Caco-2 (cell line): Measurements from ENCODE around the gene ABCC10. TPM values are rescaled to one million over a fixed set of nuclear protein-coding genes. Genes with fewer than 3 reads are reported as not detected.
"Not testable (repeated sequence)": the region's sequence is repeated elsewhere in the genome, so short reads cannot be mapped to it uniquely, and the experiment has no call there.

ENCODE experiments used
- BruUV-seq: library from RNA; stranded (reverse); fragments of 400-500 nt; replicated peaks from 2 replicates; lab custom pipeline; 2021; lab: Mats Ljungman, UMichigan
- CTCF ChIA-PET: fragments of 300-600 bp; sonication (Branson Sonifier 250); formaldehyde crosslinking; loops from one replicate; lab custom pipeline; 2022; ENCODE audit warnings: antibody characterized with exemption; lab: Charles Lee
- POLR2A ChIA-PET: fragments of 300-600 bp; sonication (Branson Sonifier 250); formaldehyde crosslinking; loops from one replicate; lab custom pipeline; 2022; ENCODE audit warnings: antibody characterized with exemption; lab: Charles Lee
- DNase-seq, 2 experiments: peaks; one replicate each; pipeline versions ENCODE4 v3.0.0 to v3.0.0-alpha.2; 2020 to 2022
- H3K27me3 ChIP-seq: replicated peaks from 2 replicates; pipeline ENCODE4 v1.6.0; 2011; ENCODE audit warnings: low read length; ENCODE audit not compliant: control insufficient read depth, insufficient read depth
- H3K36me3 ChIP-seq: 2 replicates; pipeline ENCODE4 v1.5.1; 2011; ENCODE audit warnings: low read length; ENCODE audit not compliant: control insufficient read depth, insufficient read depth
- H3K4me1 ChIP-seq: fragments of 250-450 bp; sonication (Bioruptor Pico); 2 replicates; pipeline ENCODE4 v1.5.1; 2020; ENCODE audit warnings: mild to moderate bottlenecking
- H3K4me3 ChIP-seq: 2 replicates; pipeline ENCODE4 v1.5.1; 2011; ENCODE audit warnings: low read depth, mild to moderate bottlenecking, control low read depth, low read length
- H3K9me3 ChIP-seq: fragments of 250-450 bp; sonication (Bioruptor Pico); 2 replicates; pipeline ENCODE4 v1.5.1; 2020; ENCODE audit warnings: mild to moderate bottlenecking, moderate library complexity
- H3K27ac Mint-ChIP-seq: one replicate; pipeline ENCODE4 v1.8.0; 2022; ENCODE audit warnings: mixed read lengths; ENCODE audit not compliant: unreplicated experiment
- H3K27me3 Mint-ChIP-seq: one replicate; pipeline ENCODE4 v1.8.0; 2022; ENCODE audit warnings: mixed read lengths; ENCODE audit not compliant: insufficient read depth, unreplicated experiment
- H3K36me3 Mint-ChIP-seq: one replicate; pipeline ENCODE4 v1.8.0; 2022; ENCODE audit warnings: mild to moderate bottlenecking, mixed read lengths; ENCODE audit not compliant: insufficient read depth, unreplicated experiment
- H3K4me1 Mint-ChIP-seq: one replicate; pipeline ENCODE4 v1.8.0; 2022; ENCODE audit warnings: low read depth, mixed read lengths; ENCODE audit not compliant: unreplicated experiment
- H3K4me3 Mint-ChIP-seq: one replicate; pipeline ENCODE4 v1.8.0; 2022; ENCODE audit warnings: mild to moderate bottlenecking, moderate library complexity, mixed read lengths; ENCODE audit not compliant: unreplicated experiment
- H3K9me3 Mint-ChIP-seq: one replicate; pipeline ENCODE4 v1.8.0; 2022; ENCODE audit warnings: mixed read lengths; ENCODE audit not compliant: unreplicated experiment
- intact Hi-C: fragments of 100-400 bp; cut with micrococcal nuclease; formaldehyde crosslinking; loops from one replicate; pipeline ENCODE4 v1.10.0; 2022; ENCODE audit not compliant: unreplicated experiment
- total RNA-seq: library from RNA; stranded (reverse); gene quantifications from 2 replicates; pipeline ENCODE4 v1.2.3, GENCODE V29; 2022
- TF ChIP-seq, protein P1 (sequence below), 2 experiments: fragments of 200-600 bp in 1 of 2; IDR thresholded peaks; 1 replicate in 1 of 2; 2 replicates in 1 of 2; pipeline versions ENCODE4 v1.5.1 to v1.8.0; 2011 to 2022; ENCODE audit warnings: antibody characterized with exemption in 1 of 2, control low read depth in 1 of 2, inconsistent platforms in 1 of 2, low read depth in 1 of 2, low read length in 1 of 2, mild to moderate bottlenecking in 1 of 2, moderate library complexity in 1 of 2; ENCODE audit not compliant: insufficient read depth in 1 of 2, severe bottlenecking in 1 of 2, unreplicated experiment in 1 of 2

Gene ABCC10
- total RNA-seq, 1 experiment from 2014 or later: 40.1 TPM

- CTCF ChIA-PET: interaction anchor here (1.7 kb wide), 1 partner anchor 32 kb away, joined by 3 read pairs; no protein-coding TSS in a partner anchor
- DNase-seq: no peak
- POLR2A ChIA-PET: no interaction called here
- Mint-ChIP-seq H3K9me3 (no peaks in the 10 kb centered on the region), H3K27ac (no peak overlapping the region), H3K27me3 (peaks cover 11% of the 10 kb centered on the region), H3K4me3 (no peak overlapping the region), H3K36me3 (no peaks in the 10 kb centered on the region), H3K4me1 (no peaks in the 10 kb centered on the region)
- no TSS peak for BruUV-seq
- H3K4me1 ChIP-seq: no peaks in the 10 kb centered on the region
- intact Hi-C loops: no loop called here
- no peaks in the 10 kb centered on the region for H3K27me3 ChIP-seq
- TF ChIP-seq, protein P1, sequence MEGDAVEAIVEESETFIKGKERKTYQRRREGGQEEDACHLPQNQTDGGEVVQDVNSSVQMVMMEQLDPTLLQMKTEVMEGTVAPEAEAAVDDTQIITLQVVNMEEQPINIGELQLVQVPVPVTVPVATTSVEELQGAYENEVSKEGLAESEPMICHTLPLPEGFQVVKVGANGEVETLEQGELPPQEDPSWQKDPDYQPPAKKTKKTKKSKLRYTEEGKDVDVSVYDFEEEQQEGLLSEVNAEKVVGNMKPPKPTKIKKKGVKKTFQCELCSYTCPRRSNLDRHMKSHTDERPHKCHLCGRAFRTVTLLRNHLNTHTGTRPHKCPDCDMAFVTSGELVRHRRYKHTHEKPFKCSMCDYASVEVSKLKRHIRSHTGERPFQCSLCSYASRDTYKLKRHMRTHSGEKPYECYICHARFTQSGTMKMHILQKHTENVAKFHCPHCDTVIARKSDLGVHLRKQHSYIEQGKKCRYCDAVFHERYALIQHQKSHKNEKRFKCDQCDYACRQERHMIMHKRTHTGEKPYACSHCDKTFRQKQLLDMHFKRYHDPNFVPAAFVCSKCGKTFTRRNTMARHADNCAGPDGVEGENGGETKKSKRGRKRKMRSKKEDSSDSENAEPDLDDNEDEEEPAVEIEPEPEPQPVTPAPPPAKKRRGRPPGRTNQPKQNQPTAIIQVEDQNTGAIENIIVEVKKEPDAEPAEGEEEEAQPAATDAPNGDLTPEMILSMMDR (IDR thresholded peaks at IDR 0.05; ENCODE audit: insufficient read depth in 1 of 2, low read depth in 1 of 2, low read length in 1 of 2, severe bottlenecking in 1 of 2, unreplicated experiment in 1 of 2): no peak
- H3K9me3 ChIP-seq: no peaks in the 10 kb centered on the region
- no peaks in the 10 kb centered on the region for H3K36me3 ChIP-seq
- no peak overlapping the region for H3K4me3 ChIP-seq
Observed at GRCh38 chr6:43464337-43464736, 37.0 kb downstream of the ABCC10 start.

GRCh38 chr6:43465948-43466347, 38.6 kb downstream of the ABCC10 start:
- no peaks in the 10 kb centered on the region for H3K36me3 ChIP-seq
- H3K36me3 Mint-ChIP-seq: no peaks in the 10 kb centered on the region
- BruUV-seq: no TSS peak
- no peaks in the 10 kb centered on the region for H3K4me1 Mint-ChIP-seq
- no peaks in the 10 kb centered on the region for H3K4me1 ChIP-seq
- peaks cover 11% of the 10 kb centered on the region for H3K27me3 Mint-ChIP-seq
- no peaks in the 10 kb centered on the region for H3K9me3 Mint-ChIP-seq
- CTCF ChIA-PET: no interaction called here
- no peak overlapping the region for H3K4me3 Mint-ChIP-seq
- no peaks in the 10 kb centered on the region for H3K27me3 ChIP-seq
- TF ChIP-seq, protein P1 (IDR thresholded peaks at IDR 0.05; ENCODE audit: insufficient read depth in 1 of 2, low read depth in 1 of 2, low read length in 1 of 2, severe bottlenecking in 1 of 2, unreplicated experiment in 1 of 2): no peak
- H3K4me3 ChIP-seq: no peak overlapping the region
- POLR2A ChIA-PET: no interaction called here
- no peak overlapping the region for H3K27ac Mint-ChIP-seq
- intact Hi-C loops: no loop called here
- no peaks in the 10 kb centered on the region for H3K9me3 ChIP-seq
- no peak for DNase-seq

GRCh38 chr6:43467265-43467664, 39.9 kb downstream of the ABCC10 start:
- intact Hi-C loops, H3K4me3 Mint-ChIP-seq, H3K9me3 ChIP-seq, POLR2A ChIA-PET, H3K9me3 Mint-ChIP-seq, DNase-seq, BruUV-seq, H3K27me3 Mint-ChIP-seq, H3K27me3 ChIP-seq, H3K4me1 Mint-ChIP-seq, H3K36me3 ChIP-seq, H3K4me1 ChIP-seq, H3K4me3 ChIP-seq, CTCF ChIA-PET, H3K36me3 Mint-ChIP-seq, H3K27ac Mint-ChIP-seq: not testable (repeated sequence)

GRCh38 chr6:43467752-43468151, 40.4 kb downstream of the ABCC10 start:
- no peaks in the 10 kb centered on the region for H3K9me3 ChIP-seq
- ChIA-PET POLR2A (no interaction called here), CTCF (no interaction called here)
- no peaks in the 10 kb centered on the region for H3K4me1 ChIP-seq
- no TSS peak for BruUV-seq
- TF ChIP-seq, protein P1 (IDR thresholded peaks at IDR 0.05; ENCODE audit: insufficient read depth in 1 of 2, low read depth in 1 of 2, low read length in 1 of 2, severe bottlenecking in 1 of 2, unreplicated experiment in 1 of 2): no peak
- no peaks in the 10 kb centered on the region for H3K27me3 ChIP-seq
- H3K4me3 ChIP-seq: no peak overlapping the region
- Mint-ChIP-seq H3K4me3 (no peak overlapping the region), H3K9me3 (no peaks in the 10 kb centered on the region), H3K27ac (no peak overlapping the region), H3K4me1 (no peaks in the 10 kb centered on the region), H3K27me3 (peaks cover 3% of the 10 kb centered on the region), H3K36me3 (no peaks in the 10 kb centered on the region)
- intact Hi-C loops: no loop called here
- no peaks in the 10 kb centered on the region for H3K36me3 ChIP-seq
- DNase-seq: no peak
